GM19238 (cell line): ENCODE results near the gene HERC6.
"Not testable (repeated sequence)": the region's sequence is repeated elsewhere in the genome, so short reads cannot be mapped to it uniquely, and the experiment has no call there.

ENCODE experiments used
- DNase-seq: peaks from one replicate; pipeline ENCODE4 v3.0.0; 2011; ENCODE audit warnings: low spot score; ENCODE audit not compliant: insufficient read length

The HERC6 gene

DNA sequence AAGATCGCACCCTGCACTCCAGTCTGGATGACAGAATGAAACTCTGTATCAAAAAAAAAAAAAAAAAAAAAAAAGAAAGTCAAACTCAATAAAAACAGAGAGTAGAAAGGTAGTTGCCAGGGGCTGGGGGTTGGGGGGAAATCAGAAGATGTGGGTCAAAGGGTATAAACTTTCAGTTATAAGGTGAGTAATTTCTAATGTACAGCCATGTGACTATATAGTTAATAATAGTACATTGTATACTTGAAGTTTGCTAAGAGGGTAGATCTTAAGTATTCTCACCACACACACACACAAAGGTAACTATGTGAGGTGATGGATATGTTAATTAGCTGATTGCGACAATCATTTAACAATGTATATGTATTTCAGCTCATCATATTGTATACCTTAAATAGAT is 11.5 kb downstream of the HERC6 start:
- no peak for DNase-seq

GRCh38 chr4:88391703-88392102 is 13.1 kb downstream of the HERC6 start:
- no peak for DNase-seq

- DNase-seq: no peak
These were observed 18.0 kb downstream of the HERC6 start for GRCh38 chr4:88396681-88397080.

GRCh38 chr4:88398381-88398780 is 19.7 kb downstream of the HERC6 start:
- DNase-seq: no peak

GRCh38 chr4:88409206-88409605 is 30.6 kb downstream of the HERC6 start:
- DNase-seq: no peak

DNA sequence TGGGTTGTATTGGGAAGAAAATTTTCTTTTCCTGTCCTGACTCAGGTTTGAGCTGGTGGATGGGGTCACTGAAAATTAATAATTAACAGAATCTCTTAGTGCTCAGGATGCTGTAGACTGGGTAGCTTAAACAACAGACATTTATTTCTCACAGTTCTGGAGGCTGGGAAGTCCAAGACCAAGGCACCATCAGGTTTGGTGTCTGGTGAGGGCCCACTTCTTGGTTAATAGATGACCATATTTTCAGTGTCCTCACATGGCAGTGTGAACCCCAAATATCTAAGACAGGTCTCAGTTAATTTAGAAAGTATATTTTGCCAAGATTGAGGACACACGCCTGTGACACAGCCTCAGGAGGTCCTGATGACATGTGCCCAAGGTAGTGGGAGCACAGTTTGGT is 31.1 kb downstream of the HERC6 start:
- no peak for DNase-seq

- DNase-seq: no peak
These were observed 32.9 kb downstream of the HERC6 start for GRCh38 chr4:88411491-88412096.

DNA sequence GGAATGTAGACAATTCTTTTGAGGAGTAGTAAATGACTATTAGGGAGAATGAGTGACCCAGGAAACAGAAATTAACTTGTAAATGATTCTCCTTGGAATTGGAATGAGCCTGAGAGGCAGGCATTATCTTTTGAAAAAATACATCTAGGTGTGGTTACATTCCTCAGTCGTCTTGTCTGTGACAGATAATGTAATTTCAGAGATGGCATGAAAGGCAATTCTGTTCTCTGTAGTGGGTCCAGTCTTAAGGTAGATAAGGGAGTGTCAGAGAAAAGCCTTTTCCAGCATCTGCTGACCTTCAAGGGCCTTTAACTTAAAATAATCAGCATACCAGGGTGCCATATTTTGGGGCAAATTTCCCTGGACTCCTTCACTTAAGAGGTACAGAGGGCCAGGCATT is 35.1 kb downstream of the HERC6 start:
- no peak for DNase-seq

DNA sequence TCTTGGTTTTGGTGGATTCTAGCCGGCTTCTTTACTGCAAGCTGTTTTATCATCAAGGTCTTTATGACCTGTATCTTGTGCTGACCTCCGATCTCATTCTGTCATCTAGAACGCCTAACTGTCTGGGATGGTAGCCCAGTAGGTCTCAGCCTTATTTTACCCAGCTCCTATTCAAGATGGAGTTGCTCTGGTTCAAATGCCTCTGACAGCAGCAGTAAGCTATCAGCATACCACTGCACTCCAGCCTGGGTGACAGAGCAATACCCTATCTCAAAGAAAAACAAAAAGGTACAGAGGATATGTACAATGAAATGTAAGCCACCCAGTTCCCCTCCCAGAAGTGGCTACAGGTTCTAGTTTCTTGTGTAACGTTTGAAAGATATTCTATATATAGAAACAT is 36.1 kb downstream of the HERC6 start:
- no peak for DNase-seq

DNA sequence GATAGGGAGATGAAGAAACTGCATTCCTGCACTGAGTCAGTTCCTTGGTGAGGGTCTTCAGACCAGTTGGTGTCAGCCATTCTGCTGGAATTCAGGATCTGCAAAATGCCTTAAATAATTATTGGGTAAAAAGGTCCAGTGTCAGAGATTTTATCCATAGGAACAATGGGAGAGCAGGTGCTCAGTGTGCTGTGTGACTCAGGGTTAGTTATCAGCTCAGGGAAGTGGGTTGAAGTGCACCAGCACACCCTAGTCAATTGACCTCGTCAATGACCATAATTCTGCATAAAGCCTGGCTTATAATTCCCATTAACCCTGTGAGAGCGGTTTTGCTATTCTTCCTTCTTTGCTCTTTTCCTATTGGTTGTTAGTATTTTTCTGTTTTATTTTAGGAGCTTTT is 37.3 kb downstream of the HERC6 start:
- DNase-seq: no peak

GRCh38 chr4:88418411-88418810 is 39.8 kb downstream of the HERC6 start:
- DNase-seq: no peak

- DNase-seq: no peak
These were observed 41.2 kb downstream of the HERC6 start for GRCh38 chr4:88419874-88420273.

DNA sequence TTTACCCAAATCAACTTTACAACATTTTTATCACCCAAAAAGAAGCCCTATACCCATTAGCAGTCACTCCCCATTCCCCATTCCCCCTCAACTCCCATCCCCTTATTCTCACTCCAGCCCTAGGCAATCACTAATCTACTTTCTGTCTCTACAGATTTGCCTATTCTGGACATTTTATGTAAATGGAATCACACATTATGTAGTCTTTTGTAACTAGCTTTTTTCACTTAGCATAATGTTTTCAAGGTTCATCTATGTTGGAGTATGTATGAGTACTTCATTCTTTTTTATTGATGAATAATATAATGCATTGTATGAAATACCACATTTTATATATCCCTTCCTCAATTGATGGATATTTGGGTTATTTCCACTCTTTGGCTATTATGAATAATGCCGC is 42.2 kb downstream of the HERC6 start:
- no peak for DNase-seq

DNA sequence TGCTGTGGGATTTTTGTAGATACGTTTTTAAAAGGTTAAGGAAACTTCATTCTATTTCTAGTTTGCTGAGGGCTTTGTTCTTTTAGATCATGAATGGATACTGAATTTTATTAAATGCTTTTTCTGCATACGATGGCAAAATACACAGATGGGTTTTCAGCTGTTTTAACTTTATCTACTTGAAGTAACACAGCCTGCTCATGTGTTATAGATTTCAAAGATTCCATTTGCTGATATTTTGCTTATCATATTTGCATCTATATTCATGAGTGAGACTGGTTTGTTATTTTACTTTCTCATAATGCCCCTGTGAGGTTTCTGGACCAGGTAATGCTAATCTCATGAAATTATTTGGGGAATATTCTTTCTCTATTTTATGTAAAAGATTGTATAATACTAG is 43.8 kb downstream of the HERC6 start:
- DNase-seq: no peak

DNA sequence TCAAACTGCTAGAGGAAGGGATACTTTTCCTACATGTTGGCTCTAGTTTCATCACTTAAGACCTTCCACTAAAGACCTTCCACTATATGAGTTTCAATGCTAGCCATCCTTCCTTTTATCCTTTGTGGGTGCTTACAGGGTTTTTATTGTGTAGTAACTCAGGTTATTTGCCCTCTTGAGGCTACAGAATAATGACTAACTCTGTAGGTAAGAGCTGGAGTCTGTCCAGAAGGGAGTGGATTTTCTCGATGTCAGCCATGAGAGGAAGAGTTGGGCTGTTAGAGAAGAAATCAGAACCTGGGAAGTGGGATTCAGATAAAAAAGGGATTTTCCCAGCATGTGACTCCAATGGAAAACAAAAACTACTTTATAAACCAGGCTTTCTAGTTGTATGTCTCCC is 50.7 kb downstream of the HERC6 start:
- no peak for DNase-seq

GRCh38 chr4:88435987-88436693 is 57.5 kb downstream of the HERC6 start:
- DNase-seq: no peak

DNA sequence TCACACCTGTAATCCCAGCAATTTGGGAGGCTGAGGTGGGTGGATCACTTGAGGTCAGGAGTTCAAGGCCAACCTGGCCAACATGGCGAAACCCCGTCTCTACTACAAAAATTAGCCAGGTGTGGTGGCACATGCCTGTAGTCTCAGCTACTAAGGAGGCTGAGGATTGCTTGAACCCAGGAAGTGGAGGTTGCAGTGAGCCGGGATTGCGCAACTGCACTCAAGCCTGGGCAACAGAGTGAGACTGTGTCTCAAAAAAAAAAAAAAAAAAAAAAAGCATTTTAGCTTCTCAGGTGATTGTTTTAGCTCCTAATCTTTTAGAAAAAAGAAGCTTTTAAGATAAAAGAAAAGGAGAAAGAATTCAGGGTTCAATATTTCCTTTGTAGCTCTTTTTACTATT is 59.2 kb downstream of the HERC6 start:
- not testable (repeated sequence) for DNase-seq

GRCh38 chr4:88439161-88439760 is 60.6 kb downstream of the HERC6 start:
- DNase-seq: no peak

DNA sequence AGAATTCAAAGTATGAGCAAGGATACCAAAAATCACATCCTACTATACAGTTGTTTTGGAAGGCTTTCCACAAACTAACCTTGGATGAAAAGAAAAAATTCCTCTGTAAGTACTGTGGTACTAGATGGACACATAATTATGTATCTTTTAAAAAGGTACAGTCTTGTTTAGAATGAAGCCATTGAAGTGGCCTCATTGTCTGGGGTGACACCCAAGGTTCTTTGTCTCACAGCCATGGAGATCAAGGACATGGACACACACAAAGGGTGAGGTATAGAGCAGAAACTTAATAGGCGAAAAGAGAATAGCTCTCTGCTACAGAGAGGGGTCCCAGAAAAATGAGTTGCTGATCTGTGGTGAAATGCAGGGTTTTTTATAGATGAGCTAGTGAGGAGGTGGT is 61.5 kb downstream of the HERC6 start:
- DNase-seq: no peak

GRCh38 chr4:88441696-88442095 is 63.0 kb downstream of the HERC6 start:
- DNase-seq: no peak

DNA sequence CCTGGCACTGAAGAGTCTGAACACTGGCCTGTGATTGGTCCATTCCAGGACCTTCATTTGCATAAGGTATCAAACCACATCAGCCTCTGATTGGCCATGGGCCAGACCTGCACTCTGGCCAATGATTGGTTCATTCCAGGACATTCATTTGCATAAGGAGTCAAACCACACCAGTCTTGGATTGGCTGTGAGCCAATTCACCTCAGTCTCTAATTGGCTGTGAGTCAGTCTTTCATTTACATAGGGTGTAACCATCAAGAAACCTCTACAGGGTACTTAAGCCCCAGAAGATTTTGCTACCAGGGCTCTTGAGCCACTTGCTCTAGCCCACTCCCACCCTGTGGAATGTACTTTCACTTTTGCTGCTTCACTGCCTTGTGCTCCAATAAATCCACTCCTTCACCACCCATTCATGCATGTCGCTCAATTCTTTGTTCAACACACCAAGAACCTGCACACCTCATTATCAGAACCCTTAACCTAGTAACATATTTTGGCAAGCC is 64.1 kb downstream of the HERC6 start:
- DNase-seq: no peak

GRCh38 chr4:88443486-88443885 is 64.8 kb downstream of the HERC6 start:
- DNase-seq: no peak

- DNase-seq: no peak
These were observed 66.6 kb downstream of the HERC6 start for GRCh38 chr4:88445252-88445651.
